ENCODE data around the gene DIPK2A. TPM values are rescaled to one million over a fixed set of nuclear protein-coding genes. Genes with fewer than 3 reads are reported as not detected.

Gene DIPK2A
- total and polyA plus RNA-seq, 7 donors, result 2.6 to 9.8 (median 4.5) TPM

- intact Hi-C loops (cut with DNase I), result no loop called here
- Histone ChIP-seq H3K36me3 (ENCODE audit: insufficient read depth in 1 of 2, low read depth in 1 of 2) (no peaks in the 10 kb centered on the region), H3K27me3 (ENCODE audit: insufficient read depth in 3 of 3, low read length in 2 of 3) (no peaks in the 10 kb centered on the region), H3K9me3 (no peaks in the 10 kb centered on the region), H3K4me1 (peaks cover 3% of the 10 kb centered on the region), H3K27ac (no peak overlapping the region), H3K4me3 (no peak overlapping the region)
- no peak for ATAC-seq
- DNase-seq, result no peak
- WGBS, 3 donors, result 84 to 94% (median 86%) methylated on average over 1 of the region's 1 CpG
- no peak for TF ChIP-seq CTCF (IDR thresholded peaks at IDR 0.05)
Measured at GRCh38 chr3:144003051-144003450, 31.4 kb downstream of the DIPK2A start.

- no peak for ATAC-seq
- 79 to 85% (median 81%) methylated on average over 4 of the region's 4 CpGs for WGBS, 3 donors
- no peak for DNase-seq
- no peaks in the 10 kb centered on the region for H3K36me3 ChIP-seq (ENCODE audit: insufficient read depth in 1 of 2, low read depth in 1 of 2)
- H3K9me3 ChIP-seq, result no peaks in the 10 kb centered on the region
- no peaks in the 10 kb centered on the region for H3K27me3 ChIP-seq (ENCODE audit: insufficient read depth in 3 of 3, low read length in 2 of 3)
- H3K4me3 ChIP-seq, result no peak overlapping the region
- no peaks in the 10 kb centered on the region for H3K4me1 ChIP-seq
- no peak overlapping the region for H3K27ac ChIP-seq
- intact Hi-C loops (cut with DNase I), result no loop called here
- TF ChIP-seq CTCF (IDR thresholded peaks at IDR 0.05), result no peak
Measured at GRCh38 chr3:144010371-144010770, 38.7 kb downstream of the DIPK2A start.

- H3K27me3 ChIP-seq (ENCODE audit: insufficient read depth in 3 of 3, low read length in 2 of 3), result no peaks in the 10 kb centered on the region
- H3K4me3 ChIP-seq, result no peak overlapping the region
- DNase-seq (no peak), ATAC-seq (no peak)
- H3K9me3 ChIP-seq, result no peaks in the 10 kb centered on the region
- intact Hi-C loops (cut with DNase I), result no loop called here
- H3K27ac ChIP-seq, result no peak overlapping the region
- H3K4me1 ChIP-seq, result no peaks in the 10 kb centered on the region
- WGBS, 3 donors, result 94 to 97% (median 96%) methylated on average over 3 of the region's 3 CpGs
- H3K36me3 ChIP-seq (ENCODE audit: insufficient read depth in 1 of 2, low read depth in 1 of 2), result no peaks in the 10 kb centered on the region
- no peak for TF ChIP-seq CTCF (IDR thresholded peaks at IDR 0.05)
Measured at GRCh38 chr3:144011251-144011799, 39.7 kb downstream of the DIPK2A start.

GRCh38 chr3:144015133-144015532 is 43.5 kb downstream of the DIPK2A start:
- intact Hi-C loops (cut with DNase I), result no loop called here
- Histone ChIP-seq H3K27me3 (ENCODE audit: insufficient read depth in 3 of 3, low read length in 2 of 3) (no peaks in the 10 kb centered on the region), H3K36me3 (ENCODE audit: insufficient read depth in 1 of 2, low read depth in 1 of 2) (no peaks in the 10 kb centered on the region), H3K4me3 (no peak overlapping the region), H3K4me1 (no peaks in the 10 kb centered on the region), H3K9me3 (no peaks in the 10 kb centered on the region), H3K27ac (no peak overlapping the region)
- ATAC-seq (no peak), DNase-seq (no peak)
- no peak for TF ChIP-seq CTCF (IDR thresholded peaks at IDR 0.05)
- 94 to 96% (median 95%) methylated on average over 3 of the region's 3 CpGs for WGBS, 3 donors

GRCh38 chr3:144018776-144019175 is 47.2 kb downstream of the DIPK2A start:
- ATAC-seq (no peak), DNase-seq (no peak)
- WGBS, 3 donors, result 93 to 100% (median 94%) methylated on average over 1 of the region's 1 CpG
- Histone ChIP-seq H3K4me1 (no peaks in the 10 kb centered on the region), H3K27me3 (ENCODE audit: insufficient read depth in 3 of 3, low read length in 2 of 3) (no peaks in the 10 kb centered on the region), H3K9me3 (no peaks in the 10 kb centered on the region), H3K4me3 (no peak overlapping the region), H3K36me3 (ENCODE audit: insufficient read depth in 1 of 2, low read depth in 1 of 2) (no peaks in the 10 kb centered on the region), H3K27ac (no peak overlapping the region)
- no peak for TF ChIP-seq CTCF (IDR thresholded peaks at IDR 0.05)
- intact Hi-C loops (cut with DNase I), result no loop called here

Data from psoas muscle (tissue), 8 donors.